Activated naive CD4-positive, alpha-beta T cell (primary cell): ENCODE data around the gene BCL2L13.
"Not testable (repeated sequence)": the region's sequence is repeated elsewhere in the genome, so short reads cannot be mapped to it uniquely, and the experiment has no call there.

Experiments
- DNase-seq, 4 experiments: peaks; one replicate each; lab custom pipeline; 2025; lab: John Stamatoyannopoulos, UW

The BCL2L13 gene

GRCh38 chr22:17694752-17695151 is 56.2 kb downstream of the BCL2L13 start:
- DNase-seq = no peak

GRCh38 chr22:17695986-17696385 is 57.4 kb downstream of the BCL2L13 start:
- no peak for DNase-seq

- DNase-seq = not testable (repeated sequence)
Measured at GRCh38 chr22:17697196-17697595, 58.6 kb downstream of the BCL2L13 start.

GRCh38 chr22:17698276-17698675 is 59.7 kb downstream of the BCL2L13 start:
- not testable (repeated sequence) for DNase-seq

GRCh38 chr22:17698948-17699347 is 60.4 kb downstream of the BCL2L13 start:
- DNase-seq = no peak

- DNase-seq = no peak
Measured at GRCh38 chr22:17699696-17700340, 61.3 kb downstream of the BCL2L13 start.

GRCh38 chr22:17700778-17701177 is 62.2 kb downstream of the BCL2L13 start:
- no peak for DNase-seq

GRCh38 chr22:17703811-17704210 is 65.3 kb downstream of the BCL2L13 start:
- DNase-seq = no peak

- DNase-seq = no peak
Measured at GRCh38 chr22:17705546-17705945, 67.0 kb downstream of the BCL2L13 start.

- peak in 1 of 4 experiments; percentile 5 for DNase-seq
Measured at GRCh38 chr22:17705951-17706900, 67.7 kb downstream of the BCL2L13 start.

GRCh38 chr22:17706947-17707346 is 68.4 kb downstream of the BCL2L13 start:
- no peak for DNase-seq

GRCh38 chr22:17707526-17707925 is 69.0 kb downstream of the BCL2L13 start:
- DNase-seq = no peak

GRCh38 chr22:17710023-17710422 is 71.5 kb downstream of the BCL2L13 start:
- DNase-seq = no peak

GRCh38 chr22:17712441-17712840 is 73.9 kb downstream of the BCL2L13 start:
- no peak for DNase-seq

- DNase-seq = no peak
Measured at GRCh38 chr22:17716529-17716928, 78.0 kb downstream of the BCL2L13 start.

- DNase-seq = no peak
Measured at GRCh38 chr22:17717708-17718107, 79.2 kb downstream of the BCL2L13 start.

- no peak for DNase-seq
Measured at GRCh38 chr22:17719911-17720310, 81.4 kb downstream of the BCL2L13 start.

GRCh38 chr22:17724241-17724640 is 85.7 kb downstream of the BCL2L13 start:
- DNase-seq = no peak

- no peak for DNase-seq
Measured at GRCh38 chr22:17724678-17725499, 86.3 kb downstream of the BCL2L13 start.

- DNase-seq = no peak
Measured at GRCh38 chr22:17725500-17725796, 86.9 kb downstream of the BCL2L13 start.

- no peak for DNase-seq
Measured at GRCh38 chr22:17726006-17726927, 87.7 kb downstream of the BCL2L13 start.
